ENCODE data around the gene LILRB5.

LILRB5 gene

GRCh38 chr19:54209811-54210494 is 47.1 kb downstream of the LILRB5 start:
- DNase-seq: peak; percentile 66

GRCh38 chr19:54209058-54209810 is 47.8 kb downstream of the LILRB5 start:
- DNase-seq: no peak

- DNase-seq: no peak
Measured at GRCh38 chr19:54208784-54209057, 48.4 kb downstream of the LILRB5 start.

GRCh38 chr19:54207983-54208783 is 48.9 kb downstream of the LILRB5 start:
- peak; percentile 88 for DNase-seq

- no peak for DNase-seq
Measured at GRCh38 chr19:54207676-54207982, 49.4 kb downstream of the LILRB5 start.

GRCh38 chr19:54207193-54207592 is 49.9 kb downstream of the LILRB5 start:
- peak; percentile 20 for DNase-seq

- no peak for DNase-seq
Measured at GRCh38 chr19:54206831-54207177, 50.3 kb downstream of the LILRB5 start.

GRCh38 chr19:54206030-54206830 is 50.8 kb downstream of the LILRB5 start:
- peak; percentile 13 for DNase-seq

- DNase-seq: no peak
Measured at GRCh38 chr19:54204767-54205468, 52.2 kb downstream of the LILRB5 start.

- no peak for DNase-seq
Measured at GRCh38 chr19:54203151-54203611, 53.9 kb downstream of the LILRB5 start.

- DNase-seq: no peak
Measured at GRCh38 chr19:54201980-54202379, 55.1 kb downstream of the LILRB5 start.

- no peak for DNase-seq
Measured at GRCh38 chr19:54201172-54201701, 55.8 kb downstream of the LILRB5 start.

All from CD4-positive, alpha-beta T cell treated with Interferon gamma for 1 hour (primary cell).